IMR-90 (cell line): ENCODE measurements around the gene NSUN6. TPM values are rescaled to one million over a fixed set of nuclear protein-coding genes. Genes with fewer than 3 reads are reported as not detected.

Source experiments
- ATAC-seq: fragments of 200-7000 bp; cut with Tn5 transposase; 2 replicates; pipeline ENCODE4 v1.9.1; 2020; ENCODE audit warnings: low read depth, mild to moderate bottlenecking, moderate library complexity
- BruUV-seq: library from RNA; stranded (reverse); fragments of 400-500 nt; replicated peaks from 2 replicates; lab custom pipeline; 2021; lab: Mats Ljungman, UMichigan
- CTCF ChIA-PET: fragments of 300-600 bp; formaldehyde crosslinking; extraction: SDS; loops from one replicate; lab custom pipeline; 2021; ENCODE audit warnings: antibody characterized with exemption; lab: Yijun Ruan, JAX
- POLR2A ChIA-PET: fragments of 300-600 bp; sonication (Branson Sonifier 250); formaldehyde crosslinking; loops from one replicate; lab custom pipeline; 2022; ENCODE audit warnings: antibody characterized with exemption; ENCODE audit not compliant: unreplicated experiment; lab: Charles Lee
- DNase-seq: peaks from one replicate; pipeline ENCODE4 v3.0.0; 2013
- H2AFZ ChIP-seq: replicated peaks from 2 replicates; pipeline ENCODE3; 2013; ENCODE audit warnings: low read length, mild to moderate bottlenecking; ENCODE audit not compliant: poor library complexity
- H2AK5ac ChIP-seq: 2 replicates; pipeline ENCODE4 v1.6.1; 2013; ENCODE audit warnings: low read depth, low read length, inconsistent platforms
- H2AK9ac ChIP-seq: replicated peaks from 2 replicates; pipeline ENCODE3; 2013; ENCODE audit warnings: mild to moderate bottlenecking, low read depth, low read length, moderate library complexity; ENCODE audit not compliant: poor library complexity
- H2BK120ac ChIP-seq: 2 replicates; pipeline ENCODE4 v1.6.1; 2013; ENCODE audit warnings: low read depth, low read length, inconsistent platforms
- H2BK15ac ChIP-seq: 3 replicates; pipeline ENCODE4 v1.6.1; 2013; ENCODE audit warnings: low read depth, low read length, inconsistent platforms
- H2BK20ac ChIP-seq: 2 replicates; pipeline ENCODE4 v1.6.1; 2013; ENCODE audit warnings: low read depth, mild to moderate bottlenecking, inconsistent platforms, low read length, moderate library complexity
- H2BK5ac ChIP-seq: 2 replicates; pipeline ENCODE4 v1.6.1; 2013; ENCODE audit warnings: mild to moderate bottlenecking, low read depth, low read length, inconsistent platforms; ENCODE audit not compliant: poor library complexity, severe bottlenecking
- H3K14ac ChIP-seq: replicated peaks from 2 replicates; pipeline ENCODE4 v1.6.1; 2013; ENCODE audit warnings: low read depth, low read length, inconsistent platforms
- H3K18ac ChIP-seq: 2 replicates; pipeline ENCODE4 v1.6.1; 2013; ENCODE audit warnings: low read depth, low read length, control low read depth
- H3K23ac ChIP-seq: 2 replicates; pipeline ENCODE4 v1.6.1; 2013; ENCODE audit warnings: low read depth, low read length, inconsistent platforms
- H3K27ac ChIP-seq: 2 replicates; pipeline ENCODE4 v1.5.1; 2013; ENCODE audit warnings: mild to moderate bottlenecking, control low read depth, low read length; ENCODE audit not compliant: insufficient read depth
- H3K27me3 ChIP-seq: 2 replicates; pipeline ENCODE4 v1.6.1; 2013; ENCODE audit warnings: low read length; ENCODE audit not compliant: control insufficient read depth, insufficient read depth
- H3K36me3 ChIP-seq: 2 replicates; pipeline ENCODE4 v1.6.1; 2013; ENCODE audit warnings: low read length, mixed read lengths; ENCODE audit not compliant: control insufficient read depth, insufficient read depth
- H3K4ac ChIP-seq: 2 replicates; pipeline ENCODE4 v1.6.1; 2013; ENCODE audit warnings: low read depth, low read length, inconsistent platforms
- H3K4me1 ChIP-seq: 2 replicates; pipeline ENCODE4 v1.6.1; 2013; ENCODE audit warnings: low read length, mixed read lengths; ENCODE audit not compliant: control insufficient read depth, insufficient read depth
- H3K4me2 ChIP-seq: 2 replicates; pipeline ENCODE4 v1.6.1; 2013; ENCODE audit warnings: low read depth, mild to moderate bottlenecking, control low read depth, low read length, moderate library complexity
- H3K4me3 ChIP-seq: 2 replicates; pipeline ENCODE4 v1.5.1; 2013; ENCODE audit warnings: low read depth, mild to moderate bottlenecking, control low read depth, low read length, moderate library complexity; ENCODE audit not compliant: insufficient read depth
- H3K56ac ChIP-seq: 2 replicates; pipeline ENCODE4 v1.6.1; 2013; ENCODE audit warnings: low read length, inconsistent platforms; ENCODE audit not compliant: insufficient read depth; ENCODE audit errors: extremely low read depth
- H3K79me1 ChIP-seq, 2 experiments: 2 replicates each; pipeline ENCODE4 v1.6.1; 2013; ENCODE audit warnings: low read length in 2 of 2, inconsistent platforms in 1 of 2, low read depth in 1 of 2
- H3K9ac ChIP-seq: 2 replicates; pipeline ENCODE4 v1.6.1; 2013; ENCODE audit warnings: low read depth, low read length, control low read depth
- H3K9me1 ChIP-seq: 2 replicates; pipeline ENCODE4 v1.6.1; 2013; ENCODE audit warnings: low read length, inconsistent platforms; ENCODE audit not compliant: insufficient read depth
- H3K9me3 ChIP-seq: 2 replicates; pipeline ENCODE4 v1.6.1; 2013; ENCODE audit warnings: low read length; ENCODE audit not compliant: control insufficient read depth, insufficient read depth
- H4K20me1 ChIP-seq: 2 replicates; pipeline ENCODE4 v1.6.1; 2013; ENCODE audit warnings: low read length, inconsistent platforms; ENCODE audit not compliant: insufficient read depth
- H4K5ac ChIP-seq: 2 replicates; pipeline ENCODE4 v1.6.1; 2013; ENCODE audit warnings: mild to moderate bottlenecking, low read depth, low read length, control low read depth
- H4K8ac ChIP-seq, 2 experiments: 2 replicates each; pipeline ENCODE4 v1.6.1; 2013; ENCODE audit warnings: low read depth in 2 of 2, low read length in 2 of 2, control low read depth in 1 of 2, inconsistent platforms in 1 of 2
- H4K91ac ChIP-seq: 2 replicates; pipeline ENCODE4 v1.6.1; 2013; ENCODE audit warnings: low read depth, low read length, inconsistent platforms; ENCODE audit not compliant: insufficient read depth
- CHD1 ChIP-seq: IDR thresholded peaks from 2 replicates; pipeline ENCODE4 v1.6.1; 2012; ENCODE audit warnings: low read depth, low read length, improper control_type of control experiment
- CTCF ChIP-seq: conservative IDR thresholded peaks from 2 replicates; pipeline ENCODE4 v1.5.1; 2012; ENCODE audit warnings: mild to moderate bottlenecking, low read depth, low read length, improper control_type of control experiment
- MAFK ChIP-seq: IDR thresholded peaks from 2 replicates; pipeline ENCODE4 v1.6.1; 2012; ENCODE audit warnings: low read depth, low read length, improper control_type of control experiment
- POLR2A ChIP-seq: IDR thresholded peaks from 2 replicates; pipeline ENCODE4 v1.6.1; 2012; ENCODE audit warnings: mild to moderate bottlenecking, low read depth, low read length
- WGBS, 2 experiments: methylation state at CpG; one replicate each; pipeline versions ENCODE4 v1.1.5 to v1.1.7; 2013; ENCODE audit warnings: missing lambda C conversion rate in 2 of 2; ENCODE audit not compliant: insufficient read length in 1 of 2; ENCODE audit errors: extremely low coverage in 2 of 2; 5-methylcytosine and 5-hydroxymethylcytosine counted together
- dilution Hi-C: fragments of 300-500 bp; cut with HindIII; formaldehyde crosslinking; loops from one replicate; pipeline ENCODE4 v1.14.3; 2018; ENCODE audit warnings: low sequenced_read_pairs; ENCODE audit not compliant: unreplicated experiment
- in situ Hi-C: fragments of 300-500 bp; cut with MboI; formaldehyde crosslinking; loops from 3 replicates; pipeline ENCODE4 v1.14.3; 2019; ENCODE audit warnings: low sequenced_read_pairs, inconsistent platforms, mixed read lengths
- intact Hi-C: fragments of 100-400 bp; cut with micrococcal nuclease; formaldehyde crosslinking; loops from 2 replicates; pipeline ENCODE4 v1.10.0; 2022
- polyA plus RNA-seq, 3 experiments: library from polyadenylated mRNA; depleted of rRNA; stranded (reverse); fragments of >200 nt; gene quantifications; 2 replicates each; pipeline ENCODE4 v1.2.3, GENCODE V29; 2012; ENCODE audit warnings: low replicate concordance in 1 of 3
- total RNA-seq: library from RNA; depleted of rRNA; stranded (reverse); fragments of >200 nt; gene quantifications from 2 replicates; pipeline ENCODE4 v1.2.3, GENCODE V29; 2012

Gene NSUN6
- total and polyA plus RNA-seq, 2 of the 4 experiments (the other 2 are of a cell fraction) = 4.6 to 11.5 TPM

GRCh38 chr10:18665815-18666558 lies 14.6 kb upstream of the NSUN6 start:
- dilution Hi-C loops = no loop called here
- H3K4me2 ChIP-seq = peak overlapping the region; percentile 96

More at GRCh38 chr10:18665815-18666558, 14.6 kb upstream of the NSUN6 start:
- TF ChIP-seq CTCF (no peak), MAFK (peak; percentile 32; the same call in 1 of the 2 replicates), POLR2A (no peak), CHD1 (no peak)
- intact Hi-C loops = loop anchor here (2.0 kb wide), 1 partner anchor 15 kb away; no protein-coding TSS in a partner anchor
- peaks cover 7% of the 10 kb centered on the region for H3K9me1 ChIP-seq
- peak; percentile 56 for DNase-seq
- no peak overlapping the region for H2AFZ ChIP-seq
- no peak overlapping the region for H2AK9ac ChIP-seq
- 0% methylated on average over 1 of the region's 3 CpGs; no CpG with 5 or more reads in 1 of the 2 experiments for WGBS, 2 experiments
- H3K36me3 ChIP-seq = peaks cover 23% of the 10 kb centered on the region
- no peak overlapping the region for H3K27ac ChIP-seq
- no peak overlapping the region for H4K91ac ChIP-seq
- H4K8ac ChIP-seq = peak overlapping the region in 1 of 2 experiments; percentile 49; a peak in 1 of 4 replicates
- no peak overlapping the region for H3K4me3 ChIP-seq
- H3K27me3 ChIP-seq = no peaks in the 10 kb centered on the region
- ATAC-seq = peak; percentile 56
- H3K4me1 ChIP-seq = peaks cover 10% of the 10 kb centered on the region
- peaks cover 35% of the 10 kb centered on the region; the same call in 1 of the 2 replicates for H4K20me1 ChIP-seq
- H2AK5ac ChIP-seq = no peak overlapping the region
- H3K9ac ChIP-seq = no peak overlapping the region; the same call in 1 of the 2 replicates
- peak overlapping the region; percentile 98; the same call in 1 of the 2 replicates for H3K18ac ChIP-seq
- peak overlapping the region; percentile 49; the same call in 1 of the 2 replicates for H2BK20ac ChIP-seq
- no peak overlapping the region for H2BK15ac ChIP-seq
- POLR2A ChIA-PET = no interaction called here
- no peak overlapping the region; the same call in 1 of the 2 replicates for H3K4ac ChIP-seq
- CTCF ChIA-PET = interaction anchor here (0.5 kb wide), 1 partner anchor 415 kb away, joined by 4 read pairs; no protein-coding TSS in a partner anchor
- H4K5ac ChIP-seq = peak overlapping the region; percentile 66; the same call in 1 of the 2 replicates
- H2BK120ac ChIP-seq = peak overlapping the region; percentile 59
- peak overlapping the region; percentile 75 for H3K56ac ChIP-seq
- peak overlapping the region; percentile 89; the same call in 1 of the 2 replicates for H3K23ac ChIP-seq
- in situ Hi-C loops = no loop called here
- peak overlapping the region; percentile 77; the same call in 1 of the 2 replicates for H3K14ac ChIP-seq
- peak overlapping the region; percentile 95 for H2BK5ac ChIP-seq
- H3K9me3 ChIP-seq = no peaks in the 10 kb centered on the region
- BruUV-seq = no TSS peak
- H3K79me1 ChIP-seq = peaks cover 26 to 59% of the 10 kb centered on the region in 2 experiments
